ENCODE measurements around the gene TYW1.
"Not testable (repeated sequence)": the region's sequence is repeated elsewhere in the genome, so short reads cannot be mapped to it uniquely, and the experiment has no call there.

The TYW1 gene

DNA sequence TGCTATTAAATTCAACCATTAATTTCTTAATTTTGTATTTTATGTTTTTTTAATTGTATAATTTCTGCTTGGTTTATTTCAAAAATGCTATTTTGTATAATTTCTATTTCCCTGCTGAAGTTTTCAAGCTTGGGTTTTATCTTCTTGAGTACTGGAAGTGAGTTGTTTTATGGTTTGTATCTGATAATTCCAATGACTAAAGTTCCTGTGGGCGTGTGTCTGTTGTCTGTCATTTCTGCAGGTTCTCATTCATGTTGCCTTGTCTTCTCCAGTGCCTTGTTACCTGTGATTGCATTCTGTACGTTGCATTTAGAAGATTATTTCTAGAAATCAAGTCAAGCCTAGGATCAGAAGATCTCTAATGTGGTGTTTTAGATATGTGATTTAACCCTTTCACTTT lies 199.5 kb downstream of the TYW1 start:
- H3K27me3 ChIP-seq (replicated peaks; ENCODE audit: control insufficient read depth, insufficient read depth, low read length); DNase-seq (ENCODE audit: extremely low read depth, insufficient read length); H3K4me3 ChIP-seq (replicated peaks; ENCODE audit: low read depth, low read length); H3K36me3 ChIP-seq (ENCODE audit: control insufficient read depth, insufficient read depth, low read length): not testable (repeated sequence)

DNA sequence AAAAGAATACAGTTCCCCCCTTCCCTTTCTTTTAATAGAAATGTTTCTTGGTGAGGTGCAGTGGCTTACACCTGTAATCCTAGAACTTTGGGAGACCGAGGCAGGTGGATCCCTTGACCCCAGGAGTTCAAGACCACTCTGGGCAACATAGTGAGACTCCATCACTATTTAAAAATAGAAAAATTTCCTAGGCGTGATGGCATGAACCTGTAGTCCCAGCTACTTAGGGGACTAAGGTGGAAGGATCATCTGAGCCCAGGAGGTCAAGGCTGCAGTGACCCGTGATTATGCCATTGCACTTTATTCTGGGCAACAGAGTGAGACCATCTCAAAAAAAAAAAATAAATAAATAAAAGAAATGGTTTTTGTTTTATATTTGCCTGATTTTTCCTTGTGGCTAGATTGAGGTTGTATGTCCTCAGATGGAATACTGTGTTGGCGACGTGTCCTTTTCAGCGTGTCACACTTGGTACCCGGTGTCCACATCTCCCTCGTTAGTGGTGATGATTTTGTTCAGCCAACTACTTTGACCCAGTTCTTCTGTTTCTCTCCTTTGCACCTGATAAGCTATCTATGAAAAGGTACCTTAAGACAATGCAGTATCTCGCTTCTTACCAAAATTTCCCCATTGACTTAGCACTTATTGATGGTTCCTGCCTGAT lies 202.4 kb downstream of the TYW1 start:
- not testable (repeated sequence) for H3K27me3 ChIP-seq (replicated peaks; ENCODE audit: control insufficient read depth, insufficient read depth, low read length); H3K36me3 ChIP-seq (ENCODE audit: control insufficient read depth, insufficient read depth, low read length); H3K4me3 ChIP-seq (replicated peaks; ENCODE audit: low read depth, low read length); DNase-seq (ENCODE audit: extremely low read depth, insufficient read length)

DNA sequence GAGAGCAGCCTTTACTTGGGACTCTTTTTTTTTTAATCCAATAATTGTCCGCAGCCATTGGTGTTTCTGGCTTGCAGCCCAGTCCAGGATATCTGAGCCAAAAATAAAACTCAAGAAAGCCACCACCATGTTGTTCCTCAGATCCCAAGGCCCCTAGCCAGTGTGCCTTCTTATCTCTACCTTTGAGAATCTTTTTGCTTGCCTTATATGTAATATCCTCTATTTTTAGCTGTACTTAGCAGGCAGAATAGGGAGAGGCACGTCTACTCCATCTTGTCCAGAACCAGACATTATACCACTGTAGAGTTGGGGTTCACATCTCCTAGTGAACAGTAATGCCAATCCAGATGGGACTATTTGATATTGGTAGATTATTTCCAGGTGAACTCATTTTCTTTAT lies 209.1 kb downstream of the TYW1 start:
- not testable (repeated sequence) for H3K4me3 ChIP-seq (replicated peaks; ENCODE audit: low read depth, low read length); H3K27me3 ChIP-seq (replicated peaks; ENCODE audit: control insufficient read depth, insufficient read depth, low read length); H3K36me3 ChIP-seq (ENCODE audit: control insufficient read depth, insufficient read depth, low read length); DNase-seq (ENCODE audit: extremely low read depth, insufficient read length)

DNA sequence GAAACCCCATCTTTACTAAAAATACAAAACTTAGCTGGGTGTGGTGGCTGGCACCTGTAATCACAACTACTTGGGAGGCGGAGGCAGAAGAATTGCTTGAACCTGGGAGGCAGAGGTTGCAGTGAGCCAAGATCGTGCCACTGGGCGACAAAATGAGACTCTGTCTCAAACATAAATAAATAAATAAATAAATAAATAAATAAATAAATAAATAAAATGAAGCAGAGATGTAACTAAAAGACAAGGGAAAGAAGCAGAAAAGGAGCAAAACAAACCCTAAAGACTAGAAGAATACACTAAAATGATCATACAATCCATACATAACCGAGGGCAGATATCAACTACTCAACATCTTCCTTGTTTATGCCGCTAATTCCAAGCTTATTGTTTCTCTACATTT lies 209.8 kb downstream of the TYW1 start:
- Histone ChIP-seq H3K27me3 (replicated peaks; ENCODE audit: control insufficient read depth, insufficient read depth, low read length) (no peaks in the 10 kb centered on the region), H3K36me3 (ENCODE audit: control insufficient read depth, insufficient read depth, low read length) (no peaks in the 10 kb centered on the region; the same call in 1 of the 2 replicates), H3K4me3 (replicated peaks; ENCODE audit: low read depth, low read length) (no peak overlapping the region)
- DNase-seq (ENCODE audit: extremely low read depth, insufficient read length) = no peak
- TF ChIP-seq, protein P1, sequence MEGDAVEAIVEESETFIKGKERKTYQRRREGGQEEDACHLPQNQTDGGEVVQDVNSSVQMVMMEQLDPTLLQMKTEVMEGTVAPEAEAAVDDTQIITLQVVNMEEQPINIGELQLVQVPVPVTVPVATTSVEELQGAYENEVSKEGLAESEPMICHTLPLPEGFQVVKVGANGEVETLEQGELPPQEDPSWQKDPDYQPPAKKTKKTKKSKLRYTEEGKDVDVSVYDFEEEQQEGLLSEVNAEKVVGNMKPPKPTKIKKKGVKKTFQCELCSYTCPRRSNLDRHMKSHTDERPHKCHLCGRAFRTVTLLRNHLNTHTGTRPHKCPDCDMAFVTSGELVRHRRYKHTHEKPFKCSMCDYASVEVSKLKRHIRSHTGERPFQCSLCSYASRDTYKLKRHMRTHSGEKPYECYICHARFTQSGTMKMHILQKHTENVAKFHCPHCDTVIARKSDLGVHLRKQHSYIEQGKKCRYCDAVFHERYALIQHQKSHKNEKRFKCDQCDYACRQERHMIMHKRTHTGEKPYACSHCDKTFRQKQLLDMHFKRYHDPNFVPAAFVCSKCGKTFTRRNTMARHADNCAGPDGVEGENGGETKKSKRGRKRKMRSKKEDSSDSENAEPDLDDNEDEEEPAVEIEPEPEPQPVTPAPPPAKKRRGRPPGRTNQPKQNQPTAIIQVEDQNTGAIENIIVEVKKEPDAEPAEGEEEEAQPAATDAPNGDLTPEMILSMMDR (IDR thresholded peaks at IDR 0.05; ENCODE audit: insufficient read depth, low read length, poor library complexity, severe bottlenecking) = no peak

DNA sequence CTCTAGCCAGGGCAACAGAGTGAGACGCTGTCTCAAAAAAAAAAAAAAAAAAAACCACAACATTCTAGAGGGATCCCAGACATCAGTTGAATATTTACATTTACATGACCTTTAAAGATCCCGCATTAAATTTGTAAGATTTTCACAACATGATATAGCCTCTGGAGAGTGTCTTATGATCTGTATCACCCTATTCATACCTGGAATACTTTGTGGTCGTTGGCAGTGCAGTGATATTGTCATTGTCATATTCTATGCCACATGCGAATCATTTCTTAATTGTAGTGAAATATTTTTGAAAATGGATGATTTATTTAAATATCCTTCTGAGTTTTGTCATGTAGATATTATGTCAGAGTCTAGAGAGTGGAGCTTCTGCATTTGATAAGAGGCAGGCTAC lies 212.0 kb downstream of the TYW1 start:
- DNase-seq (ENCODE audit: extremely low read depth, insufficient read length); H3K36me3 ChIP-seq (ENCODE audit: control insufficient read depth, insufficient read depth, low read length); H3K4me3 ChIP-seq (replicated peaks; ENCODE audit: low read depth, low read length); H3K27me3 ChIP-seq (replicated peaks; ENCODE audit: control insufficient read depth, insufficient read depth, low read length): not testable (repeated sequence)

DNA sequence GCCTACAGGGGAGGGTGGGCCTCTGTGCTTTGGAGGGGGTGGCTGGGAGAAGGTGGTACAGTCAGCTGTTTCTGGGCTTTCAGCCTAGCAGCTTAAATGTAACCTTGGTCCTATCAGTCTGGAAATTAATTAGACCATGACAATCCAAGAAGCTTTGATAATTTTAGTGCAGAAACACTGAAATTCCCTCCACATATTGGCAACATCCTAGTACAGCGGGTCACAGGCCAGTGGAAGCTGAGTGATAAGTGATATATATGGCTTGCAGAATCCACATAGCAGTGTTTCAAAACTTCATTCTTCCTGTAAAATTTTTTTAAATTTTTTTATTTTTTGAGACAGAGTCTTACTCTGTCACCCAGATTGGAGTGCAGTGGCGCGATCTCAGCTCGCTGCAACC lies 212.6 kb downstream of the TYW1 start:
- Histone ChIP-seq H3K36me3 (ENCODE audit: control insufficient read depth, insufficient read depth, low read length) (no peaks in the 10 kb centered on the region; the same call in 1 of the 2 replicates), H3K4me3 (replicated peaks; ENCODE audit: low read depth, low read length) (no peak overlapping the region), H3K27me3 (replicated peaks; ENCODE audit: control insufficient read depth, insufficient read depth, low read length) (no peaks in the 10 kb centered on the region)
- no peak for DNase-seq (ENCODE audit: extremely low read depth, insufficient read length)
- TF ChIP-seq, protein P1 (IDR thresholded peaks at IDR 0.05; ENCODE audit: insufficient read depth, low read length, poor library complexity, severe bottlenecking) = no peak

DNA sequence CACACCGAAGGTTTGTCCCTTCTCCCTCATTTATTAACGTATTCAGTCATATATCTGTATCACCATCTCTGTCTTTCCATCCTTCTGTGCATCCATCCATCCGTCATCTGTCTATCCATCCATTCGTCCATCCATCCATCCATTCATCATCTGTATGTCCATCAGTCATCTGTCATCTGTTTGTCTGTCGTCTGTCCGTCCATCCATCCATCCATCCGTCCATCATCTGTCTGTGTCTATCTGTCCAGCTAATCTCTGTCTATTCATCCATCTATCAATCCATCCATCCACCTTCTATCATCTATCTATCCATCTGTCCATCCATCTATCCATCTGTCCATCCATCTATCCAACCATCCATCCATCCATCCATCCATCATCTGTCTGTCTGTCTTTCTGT lies 213.9 kb downstream of the TYW1 start:
- no peaks in the 10 kb centered on the region; the same call in 1 of the 2 replicates for H3K36me3 ChIP-seq (ENCODE audit: control insufficient read depth, insufficient read depth, low read length)
- H3K27me3 ChIP-seq (replicated peaks; ENCODE audit: control insufficient read depth, insufficient read depth, low read length) = no peaks in the 10 kb centered on the region
- TF ChIP-seq, protein P1 (IDR thresholded peaks at IDR 0.05; ENCODE audit: insufficient read depth, low read length, poor library complexity, severe bottlenecking) = no peak
- H3K4me3 ChIP-seq (replicated peaks; ENCODE audit: low read depth, low read length) = no peak overlapping the region
- DNase-seq (ENCODE audit: extremely low read depth, insufficient read length) = no peak

DNA sequence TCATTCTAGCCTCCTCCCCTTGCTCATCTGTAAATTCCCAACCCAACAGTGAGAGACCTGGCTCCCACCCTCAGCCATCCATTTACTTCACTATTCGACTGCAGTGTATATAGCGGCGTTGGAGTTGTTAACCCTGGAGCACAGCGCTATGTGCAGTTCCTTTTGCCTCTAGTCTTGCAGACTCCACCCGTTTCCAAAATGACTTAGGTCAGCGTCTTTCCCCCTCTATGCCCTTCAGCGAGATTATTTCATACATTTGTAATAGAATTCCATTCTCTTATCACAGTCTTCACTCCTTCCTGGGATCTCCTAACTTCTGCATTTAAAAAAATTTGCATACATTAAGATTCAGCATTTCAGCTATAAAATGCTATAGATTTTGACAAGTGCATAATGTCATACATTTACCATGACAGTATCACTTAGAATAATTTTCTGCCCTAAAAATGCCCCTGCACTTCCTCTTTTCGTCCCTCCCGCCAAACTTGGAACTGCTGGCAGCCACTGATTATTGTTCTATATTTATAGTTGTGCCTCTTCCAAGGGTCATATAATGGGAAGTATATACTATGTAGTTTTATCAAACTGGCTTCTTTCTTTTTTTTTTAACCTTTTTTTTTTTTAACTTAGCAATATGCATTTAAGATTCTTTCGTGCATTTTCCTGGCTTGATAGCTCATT lies 215.2 kb downstream of the TYW1 start:
- H3K4me3 ChIP-seq (replicated peaks; ENCODE audit: low read depth, low read length); H3K27me3 ChIP-seq (replicated peaks; ENCODE audit: control insufficient read depth, insufficient read depth, low read length); DNase-seq (ENCODE audit: extremely low read depth, insufficient read length); H3K36me3 ChIP-seq (ENCODE audit: control insufficient read depth, insufficient read depth, low read length): not testable (repeated sequence)

DNA sequence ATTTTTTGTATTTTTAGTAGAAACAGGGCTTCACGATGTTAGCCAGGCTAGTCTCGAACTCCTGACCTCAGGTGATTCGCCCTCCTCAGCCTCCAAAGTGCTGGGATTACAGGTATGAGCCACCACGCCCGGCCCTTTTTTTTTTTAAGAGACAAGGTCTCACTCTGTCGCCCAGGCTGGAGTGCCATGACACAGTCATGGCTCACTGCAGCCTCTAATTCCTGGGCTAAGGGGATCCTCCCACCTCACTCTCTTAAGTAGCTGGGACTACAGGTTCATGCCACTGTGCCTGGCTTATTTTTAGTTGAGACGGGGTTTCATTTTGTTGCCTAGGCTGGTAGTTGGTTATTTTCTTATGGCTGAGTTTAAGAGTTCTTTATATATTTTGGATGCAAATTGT lies 216.4 kb downstream of the TYW1 start:
- not testable (repeated sequence) for H3K36me3 ChIP-seq (ENCODE audit: control insufficient read depth, insufficient read depth, low read length); H3K27me3 ChIP-seq (replicated peaks; ENCODE audit: control insufficient read depth, insufficient read depth, low read length); H3K4me3 ChIP-seq (replicated peaks; ENCODE audit: low read depth, low read length); DNase-seq (ENCODE audit: extremely low read depth, insufficient read length)

DNA sequence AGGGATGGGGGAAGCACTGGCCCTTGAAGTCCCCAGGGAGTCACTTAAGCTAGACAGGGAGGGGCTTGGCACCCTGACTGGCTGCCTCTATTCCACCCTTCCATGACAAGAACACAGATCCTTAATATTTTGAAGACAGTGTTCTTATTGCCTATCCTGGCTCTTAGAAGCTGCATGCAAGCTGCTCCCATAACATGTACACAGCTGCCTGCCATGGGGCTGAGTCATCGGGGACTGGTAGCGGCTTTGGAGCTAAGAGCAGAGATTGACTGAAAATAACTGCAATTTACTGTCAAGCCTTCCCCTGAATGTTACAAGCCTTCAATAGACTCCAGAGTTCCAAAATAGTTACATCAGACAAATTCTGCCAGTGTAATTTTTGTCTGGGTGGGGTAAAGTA lies 226.9 kb downstream of the TYW1 start:
- not testable (repeated sequence) for H3K4me3 ChIP-seq (replicated peaks; ENCODE audit: low read depth, low read length); H3K27me3 ChIP-seq (replicated peaks; ENCODE audit: control insufficient read depth, insufficient read depth, low read length); H3K36me3 ChIP-seq (ENCODE audit: control insufficient read depth, insufficient read depth, low read length); DNase-seq (ENCODE audit: extremely low read depth, insufficient read length)

DNA sequence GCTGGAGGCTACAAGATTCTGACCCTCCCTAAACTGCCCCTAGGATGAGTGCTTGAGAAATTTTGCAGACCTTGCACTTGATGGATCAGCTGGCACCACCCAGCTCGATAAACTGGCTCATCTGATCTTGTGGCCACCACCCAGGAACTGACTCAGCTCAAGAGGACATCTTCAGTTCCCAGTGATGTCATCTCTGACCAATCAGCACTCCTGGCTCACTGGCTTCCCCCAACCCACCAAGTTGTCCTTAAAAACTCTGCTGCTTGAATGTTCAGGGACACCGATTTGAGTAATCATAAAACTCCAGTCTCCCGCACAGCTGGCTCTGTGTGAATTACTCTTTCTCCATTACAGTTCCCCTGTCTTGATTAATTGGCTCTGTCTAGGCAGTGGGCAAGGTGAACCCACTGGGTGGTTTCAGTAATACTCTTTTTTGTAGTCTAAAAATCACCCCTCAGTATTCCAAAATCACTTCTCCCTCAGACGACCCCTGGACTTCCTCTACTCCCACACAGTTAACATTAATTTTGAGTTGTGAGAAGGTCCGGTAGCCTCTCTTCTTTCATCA lies 229.8 kb downstream of the TYW1 start:
- not testable (repeated sequence) for DNase-seq (ENCODE audit: extremely low read depth, insufficient read length); H3K36me3 ChIP-seq (ENCODE audit: control insufficient read depth, insufficient read depth, low read length); H3K27me3 ChIP-seq (replicated peaks; ENCODE audit: control insufficient read depth, insufficient read depth, low read length); H3K4me3 ChIP-seq (replicated peaks; ENCODE audit: low read depth, low read length)
